Pancreas (tissue), 10 donors: ENCODE results near the gene DAB2IP. TPM values are rescaled to one million over a fixed set of nuclear protein-coding genes. Genes with fewer than 3 reads are reported as not detected.

Experiments
- ATAC-seq, 4 donors: fragments of 200-7000 bp; cut with Tn5 transposase; one replicate each; pipeline versions ENCODE4 v1.8.0 to v1.9.1; 2020; ENCODE audit warnings: mild to moderate bottlenecking in 4 of 4, moderate library complexity in 4 of 4
- DNase-seq, 6 donors: peaks; one replicate each; pipeline ENCODE4 v3.0.0-alpha.2; 2020
- FAIRE-seq: peaks from 2 replicates; lab custom pipeline; 2012; peaks lifted over from hg19 to GRCh38; lab: Jason Lieb, UNC
- H3K27ac ChIP-seq, 4 donors: fragments of 200-600 bp; sonication (generic); 1 replicate in 3 of 4; 2 replicates in 1 of 4; pipeline versions ENCODE4 v1.5.0 to v1.8.0; 2020
- H3K27me3 ChIP-seq, 4 donors: fragments of 200-600 bp; one replicate each; pipeline ENCODE4 v1.8.0; 2021
- H3K36me3 ChIP-seq, 3 donors: fragments of 200-600 bp; sonication (generic) in 1 of 3; one replicate each; pipeline versions ENCODE4 v1.5.0 to v1.8.0; 2020 to 2021
- H3K4me1 ChIP-seq, 3 donors: fragments of 200-600 bp; one replicate each; pipeline ENCODE4 v1.8.0; 2021
- H3K4me3 ChIP-seq, 4 donors: fragments of 200-600 bp; sonication (generic) in 2 of 4; one replicate each; pipeline versions ENCODE4 v1.5.0 to v1.8.0; 2020 to 2021
- H3K9me3 ChIP-seq, 4 donors: fragments of 200-600 bp; one replicate each; pipeline ENCODE4 v1.8.0; 2021
- WGBS, 2 donors: extraction: QIAGEN DNeasy Blood & Tissue Kit; methylation state at CpG; one replicate each; pipeline ENCODE4 v1.1.7; 2013; 5-methylcytosine and 5-hydroxymethylcytosine counted together
- intact Hi-C, 3 donors: fragments of 100-400 bp; cut with DNase I; formaldehyde crosslinking; loops; one replicate each; pipeline versions ENCODE4 v1.11.1 to v1.14.2; 2022
- polyA plus RNA-seq, 2 donors: library from polyadenylated mRNA; stranded (reverse); fragments of 200-250 nt; gene quantifications; one replicate each; pipeline ENCODE4 v1.2.3, GENCODE V29; 2013
- total RNA-seq, 6 donors: library from RNA; stranded (reverse); fragmentation: NEBNext Ultra II Directional in 4 of 6; extraction: Animal tissue kit (Norgen Biotek cat#: 25700) in 4 of 6; gene quantifications; one replicate each; pipeline versions ENCODE4 v1.2.1 to v1.2.4, GENCODE V29; 2021 to 2023
- TF ChIP-seq, protein P1 (sequence below), 4 donors: fragments of 200-600 bp; sonication (generic) in 3 of 4; IDR thresholded peaks; one replicate each; pipeline versions ENCODE4 v1.5.0 to v1.8.0; 2021; ENCODE audit warnings: antibody characterized with exemption in 4 of 4
- donor health status: healthy with polysubstance abuse.
- donor health status: DM: no; HTN: no; CAD: no; lungs with moderate emphysema.
- donor health status: DM: no; HTN: no; CAD: no.
- donor health status: control.
- donor health status: control.
- donor health status: Bipolar disorder and iron deficiency.
- donor health status: DM: yes; HTN: yes; CAD: no.
- donor health status: DM: no; HTN: no; CAD: no.
- donor health status: DM: no; HTN: no; CAD: no.
- donor health status: DM: yes; HTN: yes; CAD: no.

The DAB2IP gene
- total and polyA plus RNA-seq, 8 donors: 14.7 to 52.1 (median 25.3) TPM

DNA sequence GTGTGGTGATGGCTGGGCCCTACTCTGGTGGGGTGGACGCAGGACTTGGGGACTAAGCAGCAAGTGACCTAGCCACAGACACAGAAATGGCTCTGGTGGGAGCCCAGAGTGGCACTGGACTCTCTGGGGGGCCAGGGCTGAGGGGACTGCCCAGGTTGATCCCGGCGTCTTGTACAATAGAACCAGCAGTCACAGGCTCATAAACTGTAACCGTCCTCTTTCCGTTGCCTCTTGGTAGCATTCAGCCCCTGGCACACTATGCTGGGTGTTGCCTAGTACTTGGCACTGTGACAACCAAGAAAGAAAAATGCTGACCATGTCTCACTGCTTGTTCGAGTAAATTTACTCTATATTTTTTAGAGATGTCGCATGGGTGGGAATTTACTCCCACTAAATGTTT, 80.5 kb downstream of the DAB2IP start:
- Histone ChIP-seq H3K9me3 (no peaks in the 10 kb centered on the region), H3K4me3 (no peak overlapping the region), H3K27ac (no peak overlapping the region), H3K4me1 (peaks cover 7 to 19% (median 7%) of the 10 kb centered on the region in 3 donors), H3K36me3 (no peaks in the 10 kb centered on the region), H3K27me3 (no peaks in the 10 kb centered on the region)
- DNase-seq (no peak), ATAC-seq (no peak), FAIRE-seq (no peak)
- intact Hi-C loops: no loop called here
- WGBS, 2 donors: 75 to 79% methylated on average over 7 of the region's 7 CpGs
- TF ChIP-seq, protein P1, sequence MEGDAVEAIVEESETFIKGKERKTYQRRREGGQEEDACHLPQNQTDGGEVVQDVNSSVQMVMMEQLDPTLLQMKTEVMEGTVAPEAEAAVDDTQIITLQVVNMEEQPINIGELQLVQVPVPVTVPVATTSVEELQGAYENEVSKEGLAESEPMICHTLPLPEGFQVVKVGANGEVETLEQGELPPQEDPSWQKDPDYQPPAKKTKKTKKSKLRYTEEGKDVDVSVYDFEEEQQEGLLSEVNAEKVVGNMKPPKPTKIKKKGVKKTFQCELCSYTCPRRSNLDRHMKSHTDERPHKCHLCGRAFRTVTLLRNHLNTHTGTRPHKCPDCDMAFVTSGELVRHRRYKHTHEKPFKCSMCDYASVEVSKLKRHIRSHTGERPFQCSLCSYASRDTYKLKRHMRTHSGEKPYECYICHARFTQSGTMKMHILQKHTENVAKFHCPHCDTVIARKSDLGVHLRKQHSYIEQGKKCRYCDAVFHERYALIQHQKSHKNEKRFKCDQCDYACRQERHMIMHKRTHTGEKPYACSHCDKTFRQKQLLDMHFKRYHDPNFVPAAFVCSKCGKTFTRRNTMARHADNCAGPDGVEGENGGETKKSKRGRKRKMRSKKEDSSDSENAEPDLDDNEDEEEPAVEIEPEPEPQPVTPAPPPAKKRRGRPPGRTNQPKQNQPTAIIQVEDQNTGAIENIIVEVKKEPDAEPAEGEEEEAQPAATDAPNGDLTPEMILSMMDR (IDR thresholded peaks at IDR 0.05): no peak

DNA sequence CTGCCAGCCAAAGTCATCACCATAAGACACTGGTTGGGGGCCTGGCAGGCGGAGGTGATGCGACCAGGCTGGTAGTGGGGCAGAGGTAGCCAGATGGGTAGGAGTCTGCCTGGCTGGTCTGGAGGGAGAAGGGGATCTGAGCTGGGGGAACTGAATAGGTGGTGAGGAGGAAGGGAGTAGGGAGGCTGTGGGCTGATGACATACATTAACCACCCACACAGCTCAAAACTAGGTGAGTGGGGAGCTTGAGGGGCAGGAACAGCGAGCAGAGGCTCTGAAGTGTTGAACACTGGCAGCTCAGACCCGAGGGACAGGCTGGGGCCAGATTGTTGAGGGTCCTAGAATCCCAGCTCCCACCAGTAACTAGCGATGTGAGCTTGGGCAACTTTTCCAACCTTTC, 81.0 kb downstream of the DAB2IP start:
- no peaks in the 10 kb centered on the region for H3K36me3 ChIP-seq
- no peaks in the 10 kb centered on the region for H3K9me3 ChIP-seq
- H3K4me3 ChIP-seq: no peak overlapping the region
- intact Hi-C loops: no loop called here
- no peak for FAIRE-seq
- H3K4me1 ChIP-seq: peaks cover 12 to 18% (median 12%) of the 10 kb centered on the region in 3 donors
- no peak for ATAC-seq
- 89 to 97% methylated on average over 5 of the region's 5 CpGs for WGBS, 2 donors
- no peak overlapping the region for H3K27ac ChIP-seq
- H3K27me3 ChIP-seq: no peaks in the 10 kb centered on the region
- TF ChIP-seq, protein P1 (IDR thresholded peaks at IDR 0.05): no peak
- no peak for DNase-seq

DNA sequence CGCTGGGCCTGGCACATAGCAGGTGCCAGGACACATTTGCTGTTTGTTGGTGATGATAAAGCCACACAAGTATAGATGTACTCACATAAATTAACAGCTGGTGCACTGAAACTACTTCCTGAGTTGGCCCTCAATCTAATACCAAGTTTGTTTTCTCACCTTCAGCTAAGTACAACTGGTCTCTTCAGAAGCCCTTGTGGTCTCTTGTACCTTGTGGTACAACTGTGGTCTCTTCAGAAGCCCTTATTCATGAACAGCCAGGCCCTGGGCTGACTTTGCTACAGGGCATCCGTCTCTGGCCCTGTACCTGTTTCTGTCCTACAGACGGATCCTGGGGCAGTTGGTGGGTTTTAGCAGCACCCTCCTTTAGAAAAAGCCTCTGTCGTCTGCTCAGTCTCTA, 81.5 kb downstream of the DAB2IP start:
- Histone ChIP-seq H3K27ac (no peak overlapping the region), H3K4me3 (no peak overlapping the region), H3K36me3 (no peaks in the 10 kb centered on the region), H3K27me3 (no peaks in the 10 kb centered on the region), H3K9me3 (no peaks in the 10 kb centered on the region), H3K4me1 (peaks cover 14 to 17% (median 15%) of the 10 kb centered on the region in 3 donors)
- 85 to 89% methylated on average over 4 of the region's 4 CpGs for WGBS, 2 donors
- DNase-seq (no peak), ATAC-seq (no peak), FAIRE-seq (no peak)
- intact Hi-C loops: no loop called here
- TF ChIP-seq, protein P1 (IDR thresholded peaks at IDR 0.05): no peak

DNA sequence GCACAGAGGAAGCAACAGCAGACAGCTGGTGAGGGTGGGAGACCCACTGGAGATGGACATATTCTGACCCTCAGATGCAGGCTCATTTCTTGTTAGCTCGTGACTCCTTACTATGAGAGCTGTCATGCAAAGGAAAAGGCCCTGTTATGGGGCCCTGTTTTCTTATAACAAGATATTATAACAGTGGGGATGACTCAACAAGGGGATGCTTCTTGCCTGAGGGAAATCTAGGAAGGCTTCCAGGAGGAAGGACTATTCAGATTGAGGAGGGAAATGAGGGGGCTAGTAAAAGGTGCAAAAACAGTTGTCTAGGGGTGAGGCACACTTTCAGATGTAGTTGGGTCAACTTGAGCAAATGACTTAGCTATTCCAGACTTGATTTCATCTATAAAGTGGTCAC, 83.0 kb downstream of the DAB2IP start:
- H3K27ac ChIP-seq: peak overlapping the region in 1 of 4 donors; percentile 17
- H3K27me3 ChIP-seq: no peaks in the 10 kb centered on the region
- WGBS, 2 donors: 97 to 100% methylated on average over 1 of the region's 1 CpG
- no peak for FAIRE-seq
- DNase-seq: no peak
- TF ChIP-seq, protein P1 (IDR thresholded peaks at IDR 0.05): no peak
- ATAC-seq: no peak
- no peaks in the 10 kb centered on the region for H3K36me3 ChIP-seq
- H3K4me1 ChIP-seq: peaks cover 18 to 33% (median 20%) of the 10 kb centered on the region in 3 donors
- H3K9me3 ChIP-seq: no peaks in the 10 kb centered on the region
- intact Hi-C loops: no loop called here
- no peak overlapping the region for H3K4me3 ChIP-seq

DNA sequence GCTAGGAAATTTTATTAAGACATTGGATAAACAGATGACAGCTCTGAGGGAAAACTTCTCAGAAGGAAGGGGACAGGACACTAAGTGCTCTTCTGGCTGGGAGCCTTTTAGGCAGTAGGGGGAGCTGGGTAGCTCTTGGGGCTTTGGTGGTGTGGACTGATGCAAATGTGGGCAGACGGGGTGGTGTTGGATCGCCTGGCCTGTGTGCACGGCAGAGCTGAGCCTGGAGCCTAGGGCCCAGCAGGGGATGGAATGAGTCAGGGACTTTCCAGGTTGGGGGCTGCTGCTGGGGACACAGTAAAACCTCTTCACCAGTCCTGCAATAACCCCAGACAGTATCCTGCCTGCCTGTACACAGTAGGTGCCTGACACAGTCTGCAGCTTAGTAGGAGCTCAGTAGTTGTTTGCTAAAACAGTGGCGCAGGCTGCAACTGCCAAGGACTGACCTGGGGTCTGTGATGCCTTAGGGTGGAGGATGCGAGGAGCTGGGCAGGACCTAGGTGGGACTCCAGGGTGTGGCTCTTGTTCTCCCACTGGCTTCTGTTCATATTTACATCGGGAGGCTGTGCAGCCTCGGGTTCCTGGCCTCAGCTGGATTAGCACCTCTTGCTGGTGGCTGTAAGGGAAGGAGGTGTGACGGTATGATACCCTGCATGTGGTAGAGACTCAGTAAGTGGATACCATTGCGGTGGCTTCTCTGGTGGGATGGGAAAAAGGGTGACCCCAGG, 83.8 kb downstream of the DAB2IP start:
- H3K27me3 ChIP-seq: no peaks in the 10 kb centered on the region
- TF ChIP-seq, protein P1 (IDR thresholded peaks at IDR 0.05): no peak
- intact Hi-C loops: no loop called here
- H3K4me3 ChIP-seq: peak overlapping the region in 1 of 4 donors; percentile 48
- DNase-seq (no peak), ATAC-seq (peak in 2 of 4 donors; percentile 8), FAIRE-seq (no peak)
- H3K36me3 ChIP-seq: no peaks in the 10 kb centered on the region
- H3K27ac ChIP-seq: peak overlapping the region; percentile 70 to 89 (median 82)
- peaks cover 18 to 37% (median 20%) of the 10 kb centered on the region in 3 donors for H3K4me1 ChIP-seq
- whole genome bisulfite sequencing, 2 donors: 68 to 77% methylated on average over 9 of the region's 9 CpGs
- H3K9me3 ChIP-seq: no peaks in the 10 kb centered on the region
